ENCODE results near the gene FXN. TPM values are rescaled to one million over a fixed set of nuclear protein-coding genes. Genes with fewer than 3 reads are reported as not detected.
A peak's percentile ranks its signal among the peaks of the same experiment; 100 is the strongest.

FXN gene
- total RNA-seq, 1 donor from 2014 or later, result 22.7 TPM

GRCh38 chr9:68998385-68998784 is 37.2 kb upstream of the FXN start:
- Histone ChIP-seq H4K20me1 (ENCODE audit: insufficient read depth, low read length) (no peaks in the 10 kb centered on the region), H3K4me2 (ENCODE audit: low read length) (no peak overlapping the region), H2AFZ (ENCODE audit: low read depth, low read length) (no peak overlapping the region), H3K9ac (ENCODE audit: low read length) (no peak overlapping the region), H3K9me3 (ENCODE audit: insufficient read depth, low read depth, low read length) (no peaks in the 10 kb centered on the region), H3K27me3 (ENCODE audit: insufficient read depth, low read length) (peaks cover 3% of the 10 kb centered on the region), H3K36me3 (ENCODE audit: insufficient read depth, low read length) (no peaks in the 10 kb centered on the region), H3K79me2 (ENCODE audit: insufficient read depth, low read length) (no peaks in the 10 kb centered on the region), H3K4me3 (ENCODE audit: insufficient read depth, low read depth, low read length) (no peak overlapping the region), H3K27ac (ENCODE audit: low read depth, low read length) (no peak overlapping the region), H3K4me1 (ENCODE audit: insufficient read depth, low read length) (no peaks in the 10 kb centered on the region)
- DNase-seq (ENCODE audit: low read depth) (no peak), FAIRE-seq (no peak)
- H3K4me3 Mint-ChIP-seq (ENCODE audit: unreplicated experiment), result no peak overlapping the region
- H3K4me1 Mint-ChIP-seq (ENCODE audit: low read depth, unreplicated experiment), result peaks cover 4% of the 10 kb centered on the region
- no peaks in the 10 kb centered on the region for H3K36me3 Mint-ChIP-seq (ENCODE audit: low read depth, unreplicated experiment)
- peaks cover 12% of the 10 kb centered on the region for H3K27me3 Mint-ChIP-seq (ENCODE audit: low read depth, unreplicated experiment)
- H3K9me3 Mint-ChIP-seq (ENCODE audit: unreplicated experiment), result no peaks in the 10 kb centered on the region
- TF ChIP-seq CTCF (IDR thresholded peaks at IDR 0.05; ENCODE audit: insufficient read depth, low read depth, low read length) (no peak), EZH2 (IDR thresholded peaks at IDR 0.05; ENCODE audit: insufficient read depth, low read length) (no peak)
- no peak overlapping the region for H3K27ac Mint-ChIP-seq (ENCODE audit: unreplicated experiment)

GRCh38 chr9:68998812-68999211 is 36.7 kb upstream of the FXN start:
- no peak overlapping the region for H3K4me2 ChIP-seq (ENCODE audit: low read length)
- Mint-ChIP-seq H3K4me3 (ENCODE audit: unreplicated experiment) (no peak overlapping the region), H3K4me1 (ENCODE audit: low read depth, unreplicated experiment) (peaks cover 4% of the 10 kb centered on the region), H3K27ac (ENCODE audit: unreplicated experiment) (no peak overlapping the region), H3K9me3 (ENCODE audit: unreplicated experiment) (no peaks in the 10 kb centered on the region), H3K27me3 (ENCODE audit: low read depth, unreplicated experiment) (peaks cover 12% of the 10 kb centered on the region), H3K36me3 (ENCODE audit: low read depth, unreplicated experiment) (no peaks in the 10 kb centered on the region)
- DNase-seq (ENCODE audit: low read depth) (no peak), FAIRE-seq (no peak)
- TF ChIP-seq EZH2 (IDR thresholded peaks at IDR 0.05; ENCODE audit: insufficient read depth, low read length) (no peak), CTCF (IDR thresholded peaks at IDR 0.05; ENCODE audit: insufficient read depth, low read depth, low read length) (no peak)
- no peak overlapping the region for H3K9ac ChIP-seq (ENCODE audit: low read length)
- no peaks in the 10 kb centered on the region for H3K9me3 ChIP-seq (ENCODE audit: insufficient read depth, low read depth, low read length)
- no peak overlapping the region for H3K4me3 ChIP-seq (ENCODE audit: insufficient read depth, low read depth, low read length)
- no peak overlapping the region for H2AFZ ChIP-seq (ENCODE audit: low read depth, low read length)
- no peaks in the 10 kb centered on the region for H4K20me1 ChIP-seq (ENCODE audit: insufficient read depth, low read length)
- H3K27ac ChIP-seq (ENCODE audit: low read depth, low read length), result no peak overlapping the region
- H3K79me2 ChIP-seq (ENCODE audit: insufficient read depth, low read length), result no peaks in the 10 kb centered on the region
- H3K27me3 ChIP-seq (ENCODE audit: insufficient read depth, low read length), result peaks cover 3% of the 10 kb centered on the region
- no peaks in the 10 kb centered on the region for H3K36me3 ChIP-seq (ENCODE audit: insufficient read depth, low read length)
- no peaks in the 10 kb centered on the region for H3K4me1 ChIP-seq (ENCODE audit: insufficient read depth, low read length)

- Histone ChIP-seq H3K9ac (ENCODE audit: low read length) (no peak overlapping the region), H3K36me3 (ENCODE audit: insufficient read depth, low read length) (no peaks in the 10 kb centered on the region), H2AFZ (ENCODE audit: low read depth, low read length) (no peak overlapping the region), H3K79me2 (ENCODE audit: insufficient read depth, low read length) (no peaks in the 10 kb centered on the region), H3K9me3 (ENCODE audit: insufficient read depth, low read depth, low read length) (no peaks in the 10 kb centered on the region), H3K27ac (ENCODE audit: low read depth, low read length) (no peak overlapping the region), H3K27me3 (ENCODE audit: insufficient read depth, low read length) (peaks cover 3% of the 10 kb centered on the region), H3K4me3 (ENCODE audit: insufficient read depth, low read depth, low read length) (no peak overlapping the region), H4K20me1 (ENCODE audit: insufficient read depth, low read length) (no peaks in the 10 kb centered on the region), H3K4me2 (ENCODE audit: low read length) (no peak overlapping the region), H3K4me1 (ENCODE audit: insufficient read depth, low read length) (no peaks in the 10 kb centered on the region)
- Mint-ChIP-seq H3K27me3 (ENCODE audit: low read depth, unreplicated experiment) (peaks cover 12% of the 10 kb centered on the region), H3K36me3 (ENCODE audit: low read depth, unreplicated experiment) (no peaks in the 10 kb centered on the region), H3K27ac (ENCODE audit: unreplicated experiment) (no peak overlapping the region), H3K4me3 (ENCODE audit: unreplicated experiment) (no peak overlapping the region), H3K4me1 (ENCODE audit: low read depth, unreplicated experiment) (peaks cover 4% of the 10 kb centered on the region), H3K9me3 (ENCODE audit: unreplicated experiment) (no peaks in the 10 kb centered on the region)
- FAIRE-seq, result peak; percentile 29
- TF ChIP-seq EZH2 (IDR thresholded peaks at IDR 0.05; ENCODE audit: insufficient read depth, low read length), result no peak
- TF ChIP-seq CTCF (IDR thresholded peaks at IDR 0.05; ENCODE audit: insufficient read depth, low read depth, low read length), result peak; percentile 73
- peak; percentile 45 for DNase-seq (ENCODE audit: low read depth)
These were observed 36.0 kb upstream of the FXN start for GRCh38 chr9:68999393-69000105.
